ENCODE results near the gene DOCK9.

The DOCK9 gene

GRCh38 chr13:98997011-98997730 lies 19.3 kb upstream of the DOCK9 start:
- no peak for DNase-seq

DNA sequence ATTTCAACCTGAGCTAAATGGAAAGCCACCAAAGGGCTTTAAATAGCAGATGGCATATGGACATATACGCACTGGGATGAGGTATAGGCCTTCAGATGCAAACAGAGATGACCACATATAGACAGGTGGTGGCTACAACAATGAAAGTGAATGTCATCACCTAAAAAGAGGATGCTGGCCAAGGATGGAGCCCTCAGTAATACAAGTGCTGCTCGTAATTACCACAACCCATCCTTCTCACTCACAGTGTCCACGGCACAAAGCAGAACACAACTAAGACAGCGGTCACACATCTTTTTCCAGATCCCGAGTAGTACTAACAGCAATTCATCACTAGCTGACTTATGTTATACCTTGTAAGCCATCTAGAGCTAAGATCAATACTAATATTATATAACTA lies 18.2 kb upstream of the DOCK9 start:
- DNase-seq = no peak

DNA sequence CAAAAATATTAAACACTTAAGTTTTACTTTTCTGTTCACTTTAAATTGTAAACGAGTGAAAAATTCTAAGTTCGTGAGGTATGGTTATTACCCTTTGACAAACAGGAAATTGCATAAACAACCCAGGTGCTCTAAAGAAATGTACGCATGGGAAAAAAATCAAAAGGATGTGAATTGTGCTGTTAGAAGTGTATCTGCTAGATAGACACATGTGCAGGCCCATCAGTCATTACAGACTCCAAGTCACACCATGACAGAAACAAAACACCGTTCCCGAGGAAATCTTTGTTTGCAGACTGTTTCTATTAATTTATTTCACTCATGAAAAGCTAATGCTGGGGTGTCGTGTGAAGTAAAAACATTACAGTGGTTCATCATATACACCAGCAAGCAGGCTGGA lies 17.0 kb upstream of the DOCK9 start:
- DNase-seq = no peak

DNA sequence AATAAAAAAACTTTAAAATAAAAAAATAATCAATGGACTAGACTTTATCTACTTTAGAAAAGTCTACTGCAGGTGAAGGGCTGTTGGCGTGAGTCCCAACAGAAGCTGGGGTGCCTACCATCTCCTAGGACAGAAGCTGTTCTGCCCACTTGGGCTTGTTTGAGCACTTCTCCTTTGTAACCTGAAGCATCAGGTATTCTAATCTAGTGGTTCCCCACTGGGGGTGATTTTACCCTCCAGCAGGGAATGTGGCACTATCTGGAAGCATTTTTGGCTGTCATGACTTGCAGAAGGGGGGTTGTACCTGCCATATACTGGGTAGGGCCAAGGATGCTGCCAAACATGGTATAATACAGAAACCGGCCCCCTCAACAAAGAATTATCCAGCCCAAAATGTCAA lies 16.2 kb upstream of the DOCK9 start:
- DNase-seq = no peak

DNA sequence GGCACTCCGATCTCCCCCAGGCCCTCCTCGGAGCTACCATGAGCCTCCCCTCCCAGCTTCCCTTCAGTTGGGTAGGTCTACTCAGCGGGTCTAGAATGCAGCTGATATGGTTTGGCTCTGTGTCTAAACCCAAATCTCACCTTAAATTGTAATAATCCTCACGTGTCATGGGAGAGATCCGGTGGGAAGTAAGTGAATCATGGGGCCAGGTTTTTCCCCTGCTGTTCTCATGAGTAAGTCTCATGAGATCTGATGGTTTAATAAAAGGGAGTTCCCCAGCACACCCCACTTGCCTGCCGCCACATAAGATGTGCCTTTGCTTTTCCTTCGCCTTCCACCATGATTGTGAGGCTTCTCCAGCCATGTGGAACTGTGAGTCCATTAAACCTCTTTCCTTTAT lies 14.5 kb upstream of the DOCK9 start:
- DNase-seq = no peak

DNA sequence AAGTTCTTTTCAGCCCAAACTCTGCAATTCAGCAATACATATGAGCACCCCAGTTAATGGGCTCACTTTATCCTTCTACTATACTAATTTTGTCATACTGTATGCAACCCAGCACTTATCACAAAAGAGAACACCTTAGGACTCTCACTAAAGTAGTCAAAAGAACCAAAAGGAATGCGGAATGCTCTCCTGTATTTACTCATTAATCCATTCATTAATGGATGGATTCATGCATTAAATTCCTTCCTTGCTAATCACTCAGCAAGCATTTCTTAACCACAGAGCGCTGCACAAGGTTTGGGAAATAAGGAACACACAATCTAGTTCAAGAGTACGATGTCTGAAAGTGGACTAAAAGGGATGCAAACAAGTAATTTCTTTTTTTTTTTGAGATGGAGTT lies 12.8 kb upstream of the DOCK9 start:
- DNase-seq = no peak

GRCh38 chr13:98989469-98990235 lies 11.8 kb upstream of the DOCK9 start:
- no peak for DNase-seq

GRCh38 chr13:98988780-98989179 lies 10.9 kb upstream of the DOCK9 start:
- no peak for DNase-seq

DNA sequence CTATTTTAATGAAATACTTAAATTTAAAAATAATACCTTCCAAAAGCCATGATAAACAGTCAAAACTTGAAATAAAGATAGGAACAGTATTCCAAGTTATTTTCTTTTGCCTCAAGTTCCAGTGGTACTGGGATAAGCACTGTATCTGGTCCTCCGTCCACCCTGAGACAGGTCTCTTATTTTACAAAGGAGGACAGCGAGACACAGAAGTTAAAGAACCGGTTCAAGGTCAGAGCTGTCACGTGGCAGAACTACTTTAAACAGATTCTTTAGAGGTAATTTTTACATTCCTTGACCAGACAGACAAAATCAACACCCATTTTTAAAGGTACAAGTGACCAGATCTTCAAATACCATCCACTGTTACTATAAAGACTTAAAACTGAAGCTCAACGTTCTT lies 10.4 kb upstream of the DOCK9 start:
- no peak for DNase-seq

DNA sequence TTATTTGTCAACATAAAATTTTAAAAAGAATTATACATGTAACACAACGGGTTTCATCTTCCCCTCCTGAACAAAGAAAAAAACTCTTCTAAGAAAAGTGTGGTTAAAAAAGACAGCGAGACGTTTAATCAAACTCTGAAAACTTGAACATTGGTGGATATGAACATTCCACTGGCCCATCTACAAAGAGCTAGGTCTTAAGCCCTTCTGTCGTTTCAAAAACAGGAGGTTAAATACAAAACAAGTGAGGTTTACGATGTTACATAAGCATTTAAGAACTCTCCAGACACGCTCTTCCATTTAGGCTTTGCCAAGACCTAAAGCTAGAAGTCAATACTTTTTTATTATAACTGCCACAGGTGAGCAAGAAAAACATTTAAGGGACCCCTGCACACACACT lies 9.4 kb upstream of the DOCK9 start:
- DNase-seq = no peak

- no peak for DNase-seq
Observed at GRCh38 chr13:98986226-98986846, 8.5 kb upstream of the DOCK9 start.

GRCh38 chr13:98985591-98985990 lies 7.7 kb upstream of the DOCK9 start:
- DNase-seq = no peak

- no peak for DNase-seq
Observed at GRCh38 chr13:98984983-98985382, 7.1 kb upstream of the DOCK9 start.

- DNase-seq = no peak
Observed at GRCh38 chr13:98984118-98984517, 6.3 kb upstream of the DOCK9 start.

GRCh38 chr13:98983182-98983581 lies 5.3 kb upstream of the DOCK9 start:
- DNase-seq = no peak

DNA sequence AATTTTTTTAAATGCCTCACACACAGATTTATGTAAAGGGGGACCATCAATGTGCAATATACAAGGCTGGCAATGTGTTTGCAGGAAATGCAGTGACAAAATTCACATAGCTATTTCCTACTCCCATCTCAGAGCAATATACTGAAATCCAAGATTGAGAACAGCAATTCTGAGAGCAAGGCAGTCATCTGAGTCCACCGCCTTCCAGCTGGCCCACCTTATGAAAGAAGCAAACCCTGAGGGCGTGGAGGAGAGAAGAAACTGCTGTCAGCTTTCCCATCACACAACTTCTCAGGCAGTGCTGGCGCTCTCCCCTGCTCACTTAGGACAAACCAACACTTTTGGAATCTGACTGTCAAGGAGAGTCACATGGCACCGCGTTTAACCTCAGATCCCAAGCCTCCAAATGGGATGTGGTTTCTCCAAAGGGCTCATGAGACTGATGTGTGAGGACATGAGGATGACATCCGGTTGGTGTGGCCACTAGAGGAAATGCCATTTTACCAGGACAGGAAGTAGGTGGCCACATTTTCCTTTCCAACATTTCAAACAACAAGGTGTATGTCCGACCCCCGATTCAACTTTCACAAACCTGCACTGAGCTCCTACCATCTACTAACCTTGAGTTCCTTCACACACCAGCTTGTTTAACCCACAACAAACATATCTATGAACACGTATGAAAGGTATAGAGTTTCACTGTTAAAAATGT lies 3.7 kb upstream of the DOCK9 start:
- no peak for DNase-seq

DNA sequence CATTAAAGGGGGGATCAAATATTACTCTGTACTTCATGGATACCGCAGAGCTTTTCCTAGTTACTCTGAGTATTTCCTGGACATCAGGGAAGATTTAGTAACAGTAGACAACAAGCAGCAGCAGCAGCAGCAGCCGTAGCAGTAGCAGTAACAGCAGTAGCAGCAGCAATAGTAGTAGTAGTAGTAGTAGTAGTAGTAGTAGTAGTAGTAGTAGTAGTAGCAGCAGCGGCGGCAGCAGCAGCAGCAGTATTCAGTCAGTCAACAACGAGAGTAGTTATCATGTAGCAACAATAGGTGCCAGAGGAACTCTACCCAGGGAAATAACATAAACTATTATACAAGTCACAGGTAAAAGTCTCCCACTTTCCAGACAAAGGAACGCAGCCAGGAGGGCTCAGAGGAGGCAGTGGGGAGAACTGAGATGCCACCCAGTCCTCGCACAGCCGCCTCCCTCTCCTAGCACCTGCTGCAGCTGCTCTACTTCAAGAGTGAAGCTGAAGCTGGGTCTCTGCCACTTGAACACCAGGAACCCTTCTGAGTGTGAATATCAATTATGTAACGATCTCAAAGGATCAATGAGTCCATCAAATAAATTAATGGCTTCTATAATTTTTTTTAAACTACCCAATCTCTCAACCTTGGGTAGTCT lies 1.3 kb upstream of the DOCK9 start:
- no peak for DNase-seq

- no peak for DNase-seq
Observed at GRCh38 chr13:98978280-98978679, 416 bp upstream of the DOCK9 start.

DNA sequence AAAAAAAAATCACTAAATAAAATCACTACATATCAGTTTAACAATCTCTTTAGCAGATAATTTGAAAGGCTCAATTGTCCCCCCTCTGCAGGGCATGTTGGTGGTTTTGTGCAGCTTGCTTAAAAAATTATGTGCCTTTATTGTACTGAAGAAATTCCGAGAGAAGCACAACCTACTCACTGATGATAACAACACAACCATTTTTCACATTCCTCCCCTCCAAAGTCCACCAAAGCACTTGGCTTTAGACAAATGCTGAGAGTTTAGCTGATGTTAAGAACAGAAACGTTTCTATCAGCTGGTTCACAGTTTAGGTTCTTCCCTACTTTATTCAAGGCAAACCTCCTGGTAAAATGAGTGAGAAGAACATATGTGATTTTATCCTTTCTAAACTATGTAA lies 923 bp downstream of the DOCK9 start:
- DNase-seq = no peak

- no peak for DNase-seq
Observed at GRCh38 chr13:98976338-98976737, 1.5 kb downstream of the DOCK9 start.

DNA sequence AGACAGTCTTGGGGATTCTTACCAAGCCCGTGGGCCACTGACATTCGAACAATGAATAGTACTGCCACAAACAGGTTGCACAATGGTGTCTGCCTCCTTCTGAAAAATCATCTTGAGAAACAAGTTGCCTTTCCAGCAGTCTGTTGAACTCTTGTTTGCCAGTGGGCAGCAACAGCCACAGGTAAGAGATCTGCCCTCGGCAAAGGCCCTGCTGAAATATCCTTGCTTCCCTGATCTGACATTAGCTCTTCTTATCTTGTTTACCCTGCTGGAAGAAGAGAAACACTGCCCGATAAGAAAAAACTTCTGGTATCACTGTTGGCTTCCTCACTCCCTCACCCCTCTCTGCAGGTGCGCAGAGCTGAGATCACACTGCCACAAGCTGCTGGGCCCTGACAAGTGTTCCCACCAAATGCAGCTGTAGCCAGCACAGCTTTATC lies 2.0 kb downstream of the DOCK9 start:
- DNase-seq = peak; percentile 67

- DNase-seq = no peak
Observed at GRCh38 chr13:98974053-98974452, 3.8 kb downstream of the DOCK9 start.

DNA sequence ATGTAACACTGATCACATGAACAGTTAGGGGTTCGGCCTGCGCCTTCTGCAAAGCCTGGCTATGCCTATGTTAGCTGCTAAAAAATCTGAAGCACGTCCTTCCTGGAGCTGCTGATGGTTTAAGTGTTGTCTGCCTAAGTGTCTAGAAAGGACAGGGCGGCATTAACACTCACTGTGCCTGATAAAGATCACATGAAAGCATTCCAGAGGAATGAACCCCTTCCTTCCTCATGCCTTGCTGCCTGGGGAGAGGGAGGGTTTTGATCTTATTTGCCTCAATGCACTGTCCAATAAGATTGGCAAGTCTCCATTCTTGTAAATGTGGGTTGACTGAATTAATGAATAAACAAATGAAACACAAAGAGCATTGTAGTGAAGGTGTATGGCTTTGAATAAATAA lies 5.2 kb downstream of the DOCK9 start:
- no peak for DNase-seq
